Large intestine (tissue), 3 donors: ENCODE data around the gene FGF14. TPM values are rescaled to one million over a fixed set of nuclear protein-coding genes. Genes with fewer than 3 reads are reported as not detected.

Experiments used
- DNase-seq, 2 donors: peaks; one replicate each; pipeline versions ENCODE4 v3.0.0 to v3.0.0-alpha.2; 2013
- H3K27ac ChIP-seq: one replicate; pipeline ENCODE4 v1.5.1; 2013; ENCODE audit warnings: low read length
- H3K27me3 ChIP-seq: 2 replicates; pipeline ENCODE4 v1.6.1; 2013; ENCODE audit warnings: low read length; ENCODE audit not compliant: control insufficient read depth, insufficient read depth
- H3K36me3 ChIP-seq: 2 replicates; pipeline ENCODE4 v1.6.1; 2013; ENCODE audit warnings: low read length; ENCODE audit not compliant: control insufficient read depth, insufficient read depth
- H3K4me1 ChIP-seq: one replicate; pipeline ENCODE4 v1.6.1; 2013; ENCODE audit warnings: low read length; ENCODE audit not compliant: control insufficient read depth, insufficient read depth
- H3K4me3 ChIP-seq: one replicate; pipeline ENCODE4 v1.5.1; 2013; ENCODE audit warnings: low read length
- H3K9me3 ChIP-seq: one replicate; pipeline ENCODE4 v1.6.1; 2013; ENCODE audit warnings: mild to moderate bottlenecking, low read depth, low read length, moderate library complexity; ENCODE audit not compliant: control insufficient read depth
- WGBS: methylation state at CpG from one replicate; pipeline ENCODE4 v1.1.5; 2013; ENCODE audit warnings: low lambda C conversion rate; ENCODE audit not compliant: insufficient coverage; 5-methylcytosine and 5-hydroxymethylcytosine counted together
- polyA plus RNA-seq: library from polyadenylated mRNA; unstranded; fragments of 120-200 nt; gene quantifications from one replicate; pipeline ENCODE4 v1.2.1, GENCODE V29; 2013

FGF14 gene
- polyA plus RNA-seq, 1 donor, result 2.1 TPM

GRCh38 chr13:102293723-102294122, 108.1 kb downstream of the FGF14 start:
- H3K4me3 ChIP-seq, result no peak overlapping the region
- H3K36me3 ChIP-seq, result no peaks in the 10 kb centered on the region
- no peaks in the 10 kb centered on the region for H3K9me3 ChIP-seq
- H3K4me1 ChIP-seq, result no peaks in the 10 kb centered on the region
- 83% methylated on average over 1 of the region's 2 CpGs for WGBS
- DNase-seq, result no peak
- no peaks in the 10 kb centered on the region for H3K27me3 ChIP-seq
- H3K27ac ChIP-seq, result no peak overlapping the region

DNA sequence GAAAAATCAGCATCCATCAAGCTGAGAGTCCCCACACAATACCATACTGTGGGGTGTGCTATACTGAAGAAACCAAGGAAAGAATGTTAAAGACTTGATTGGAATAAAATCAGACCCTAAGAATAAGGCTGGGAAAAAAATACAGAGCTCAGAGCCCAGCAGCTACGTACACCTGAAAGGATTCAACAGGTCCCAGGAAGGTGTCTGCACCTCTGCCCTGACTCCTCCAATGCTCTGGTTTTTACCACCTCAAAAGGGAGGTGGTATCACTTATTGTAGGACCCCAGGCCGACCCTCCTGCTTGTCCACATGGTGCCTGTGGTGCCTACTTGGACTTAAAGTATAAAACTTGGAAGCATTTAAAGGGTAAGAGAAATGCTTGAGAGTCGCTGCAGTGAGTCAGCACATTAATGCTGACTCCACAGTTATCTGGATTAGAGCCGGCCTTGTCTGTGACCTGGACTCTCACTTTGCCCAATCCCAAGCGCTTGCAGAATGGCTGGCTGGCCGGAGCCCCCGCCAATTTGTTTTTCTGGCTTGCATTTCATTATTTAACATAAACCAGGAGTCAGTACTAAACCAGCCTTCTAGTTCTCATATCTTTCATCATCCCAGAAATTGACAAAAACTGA, 110.1 kb downstream of the FGF14 start:
- Histone ChIP-seq H3K4me1 (no peaks in the 10 kb centered on the region), H3K4me3 (no peak overlapping the region), H3K27ac (no peak overlapping the region), H3K36me3 (no peaks in the 10 kb centered on the region), H3K27me3 (no peaks in the 10 kb centered on the region), H3K9me3 (no peaks in the 10 kb centered on the region)
- no CpG with 5 or more reads among the region's 7 CpGs for WGBS
- DNase-seq, result no peak

GRCh38 chr13:102289606-102290005, 112.2 kb downstream of the FGF14 start:
- Histone ChIP-seq H3K4me3 (no peak overlapping the region), H3K36me3 (no peaks in the 10 kb centered on the region), H3K27ac (no peak overlapping the region), H3K27me3 (no peaks in the 10 kb centered on the region), H3K4me1 (no peaks in the 10 kb centered on the region), H3K9me3 (no peaks in the 10 kb centered on the region)
- DNase-seq, result no peak
- 33% methylated on average over 1 of the region's 4 CpGs for WGBS

DNA sequence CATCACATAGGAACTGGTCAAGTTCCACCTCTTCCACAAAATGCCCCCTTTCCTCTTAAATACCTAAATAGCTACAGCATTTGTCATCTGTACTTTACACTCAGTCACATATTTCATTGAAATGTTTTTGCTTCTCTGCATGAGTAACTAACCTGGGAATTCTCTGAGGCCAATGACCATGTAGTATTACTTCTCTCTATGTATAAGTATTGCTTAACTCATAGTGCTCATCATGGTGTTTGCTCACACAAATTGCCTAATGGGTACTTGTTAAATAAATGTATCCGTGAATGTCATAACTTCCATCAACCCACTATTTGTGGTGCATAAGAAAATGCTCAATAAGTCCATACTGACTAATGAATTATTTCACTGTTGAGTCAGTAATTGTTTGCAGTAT, 115.5 kb downstream of the FGF14 start:
- H3K27ac ChIP-seq, result no peak overlapping the region
- H3K9me3 ChIP-seq, result no peaks in the 10 kb centered on the region
- H3K27me3 ChIP-seq, result no peaks in the 10 kb centered on the region
- H3K4me1 ChIP-seq, result no peaks in the 10 kb centered on the region
- H3K36me3 ChIP-seq, result no peaks in the 10 kb centered on the region
- no peak for DNase-seq
- no peak overlapping the region for H3K4me3 ChIP-seq
- no CpG with 5 or more reads among the region's 1 CpG for WGBS

- no peak for DNase-seq
- no peaks in the 10 kb centered on the region for H3K4me1 ChIP-seq
- no peaks in the 10 kb centered on the region for H3K27me3 ChIP-seq
- no peak overlapping the region for H3K27ac ChIP-seq
- H3K36me3 ChIP-seq, result no peaks in the 10 kb centered on the region
- no peak overlapping the region for H3K4me3 ChIP-seq
- no peaks in the 10 kb centered on the region for H3K9me3 ChIP-seq
These were observed 121.5 kb downstream of the FGF14 start for GRCh38 chr13:102280366-102280765.

GRCh38 chr13:102277286-102277685, 124.6 kb downstream of the FGF14 start:
- Histone ChIP-seq H3K27me3 (no peaks in the 10 kb centered on the region), H3K4me1 (no peaks in the 10 kb centered on the region), H3K4me3 (no peak overlapping the region), H3K27ac (no peak overlapping the region), H3K9me3 (no peaks in the 10 kb centered on the region), H3K36me3 (no peaks in the 10 kb centered on the region)
- WGBS, result no CpG with 5 or more reads among the region's 4 CpGs
- DNase-seq, result no peak

GRCh38 chr13:102276404-102276803, 125.4 kb downstream of the FGF14 start:
- Histone ChIP-seq H3K36me3 (no peaks in the 10 kb centered on the region), H3K4me3 (no peak overlapping the region), H3K4me1 (no peaks in the 10 kb centered on the region), H3K27ac (no peak overlapping the region), H3K9me3 (no peaks in the 10 kb centered on the region), H3K27me3 (no peaks in the 10 kb centered on the region)
- DNase-seq, result no peak
- 75% methylated on average over 1 of the region's 1 CpG for WGBS

DNA sequence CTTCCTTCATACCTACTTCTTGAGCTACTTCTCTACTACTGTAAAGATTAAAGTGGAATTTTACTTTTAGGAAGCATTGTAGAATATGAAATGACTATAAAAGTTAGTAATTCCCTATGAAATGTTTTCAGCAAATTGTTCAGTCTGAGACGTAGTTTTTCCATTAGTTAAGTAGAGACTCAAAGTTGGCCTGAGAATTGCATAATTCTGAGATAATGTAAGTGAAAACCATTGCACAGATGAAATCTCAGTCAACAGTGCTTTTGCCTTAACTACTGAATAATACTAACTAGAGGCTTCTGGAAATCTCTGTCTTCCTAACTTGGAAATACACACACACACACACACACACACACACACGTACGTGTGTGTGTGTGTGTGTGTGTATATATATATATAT, 125.9 kb downstream of the FGF14 start:
- no peak overlapping the region for H3K4me3 ChIP-seq
- no peaks in the 10 kb centered on the region for H3K36me3 ChIP-seq
- no peaks in the 10 kb centered on the region for H3K4me1 ChIP-seq
- DNase-seq, result no peak
- no peak overlapping the region for H3K27ac ChIP-seq
- WGBS, result no CpG with 5 or more reads among the region's 3 CpGs
- H3K9me3 ChIP-seq, result no peaks in the 10 kb centered on the region
- no peaks in the 10 kb centered on the region for H3K27me3 ChIP-seq

DNA sequence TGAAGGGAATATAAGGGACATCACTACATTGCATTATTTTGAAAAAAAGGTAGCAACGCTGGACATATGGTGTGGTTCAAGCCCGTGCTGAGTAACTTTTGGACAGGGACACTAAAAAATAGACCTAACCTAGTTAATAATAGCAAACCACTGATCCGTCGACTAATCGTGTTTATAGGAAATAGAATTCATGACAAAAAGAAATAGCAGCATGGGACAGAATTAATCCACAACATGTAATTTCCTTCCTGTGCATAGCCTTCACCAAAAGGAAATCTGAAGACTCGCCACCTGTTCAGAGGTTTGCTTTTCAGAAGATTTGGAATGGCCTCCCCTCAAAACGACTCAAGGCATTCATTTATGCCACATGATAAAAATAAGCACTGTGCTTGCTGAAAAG, 128.7 kb downstream of the FGF14 start:
- 87% methylated on average over 3 of the region's 7 CpGs for WGBS
- no peak for DNase-seq
- no peaks in the 10 kb centered on the region for H3K27me3 ChIP-seq
- H3K9me3 ChIP-seq, result no peaks in the 10 kb centered on the region
- H3K27ac ChIP-seq, result no peak overlapping the region
- no peak overlapping the region for H3K4me3 ChIP-seq
- H3K4me1 ChIP-seq, result no peaks in the 10 kb centered on the region
- no peaks in the 10 kb centered on the region for H3K36me3 ChIP-seq

DNA sequence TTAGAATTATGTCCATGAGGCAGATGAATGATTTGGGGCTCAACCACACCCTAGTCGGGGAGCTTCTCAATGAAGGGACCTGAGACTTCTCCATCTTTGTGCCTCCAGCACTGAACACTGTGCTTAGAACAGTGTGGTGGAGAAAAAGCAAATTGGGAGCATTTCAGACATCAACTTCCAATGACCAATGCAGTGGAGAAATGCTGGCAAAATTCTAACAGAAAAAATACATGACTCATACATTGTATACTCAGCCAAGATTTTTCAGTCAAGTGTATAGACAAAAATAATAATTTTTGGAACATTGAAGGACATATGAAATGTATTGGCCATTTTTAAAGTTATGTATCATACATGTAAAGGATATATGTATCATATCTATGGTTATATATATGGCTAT, 134.7 kb downstream of the FGF14 start:
- Histone ChIP-seq H3K4me3 (no peak overlapping the region), H3K9me3 (no peaks in the 10 kb centered on the region), H3K36me3 (no peaks in the 10 kb centered on the region), H3K4me1 (no peaks in the 10 kb centered on the region), H3K27me3 (no peaks in the 10 kb centered on the region), H3K27ac (no peak overlapping the region)
- no peak for DNase-seq
- no CpG with 5 or more reads among the region's 1 CpG for WGBS

GRCh38 chr13:102261809-102262208, 140.0 kb downstream of the FGF14 start:
- no peaks in the 10 kb centered on the region for H3K4me1 ChIP-seq
- no peak for DNase-seq
- no peaks in the 10 kb centered on the region for H3K9me3 ChIP-seq
- whole genome bisulfite sequencing, result no CpG with 5 or more reads among the region's 1 CpG
- H3K36me3 ChIP-seq, result no peaks in the 10 kb centered on the region
- no peak overlapping the region for H3K4me3 ChIP-seq
- no peak overlapping the region for H3K27ac ChIP-seq
- H3K27me3 ChIP-seq, result no peaks in the 10 kb centered on the region
